Activated CD8-positive, alpha-beta memory T cell treated with anti-CD3 and anti-CD28 coated beads, Interleukin-2, amount 50 U/mL, for 1 hour (primary cell): ENCODE data around the gene PALLD.
"Not testable (repeated sequence)": the region's sequence is repeated elsewhere in the genome, so short reads cannot be mapped to it uniquely, and the experiment has no call there.

Experiments
- DNase-seq: peaks from one replicate; pipeline ENCODE4 v3.0.0-alpha.2; 2020; ENCODE audit errors: extremely low read depth

The PALLD gene

DNA sequence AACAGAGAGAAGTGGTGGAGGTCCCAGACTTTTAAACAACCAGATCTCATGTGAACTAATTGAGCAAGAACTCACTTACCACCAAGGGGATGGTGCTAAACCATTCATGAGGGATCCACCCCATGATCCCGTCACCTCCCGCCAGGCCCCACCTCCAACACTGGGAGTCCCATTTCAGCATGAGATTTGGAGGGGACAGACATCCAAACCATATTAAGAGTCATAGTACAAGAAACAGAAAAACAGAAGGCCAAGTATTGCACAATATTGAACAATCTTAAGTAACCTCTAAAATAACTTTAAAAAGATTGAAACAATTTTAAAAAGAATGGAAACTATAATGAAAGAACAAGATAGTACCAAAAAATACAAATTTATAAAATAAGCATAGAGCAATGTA, 403.2 kb downstream of the PALLD start:
- no peak for DNase-seq

DNA sequence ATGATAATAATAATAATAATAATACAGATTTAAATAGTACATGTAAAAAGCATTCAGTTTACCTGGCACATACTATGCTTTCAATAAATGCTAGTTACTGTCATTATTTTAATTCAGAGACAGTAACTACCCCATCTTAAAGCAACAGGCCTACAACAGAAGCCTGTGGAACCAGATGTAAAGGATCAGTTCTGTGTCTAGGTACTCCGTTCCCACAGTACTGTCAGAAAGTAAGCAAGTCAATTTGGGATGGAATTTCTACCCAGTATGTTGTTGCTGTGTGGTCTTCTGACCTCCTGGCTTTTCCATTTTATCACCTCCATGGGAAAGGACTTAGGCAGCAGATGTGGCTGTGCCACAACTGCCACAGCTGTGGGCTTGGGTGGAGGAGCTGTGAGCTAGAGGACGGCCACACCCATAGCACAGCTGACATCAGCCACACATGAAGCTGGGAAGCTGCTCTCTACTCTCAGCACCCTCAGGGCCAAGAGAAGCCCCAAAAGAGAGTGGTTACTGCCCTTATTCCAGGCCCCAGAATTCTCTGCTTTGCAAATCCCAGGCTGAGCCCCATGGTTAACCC, 410.4 kb downstream of the PALLD start:
- no peak for DNase-seq

DNA sequence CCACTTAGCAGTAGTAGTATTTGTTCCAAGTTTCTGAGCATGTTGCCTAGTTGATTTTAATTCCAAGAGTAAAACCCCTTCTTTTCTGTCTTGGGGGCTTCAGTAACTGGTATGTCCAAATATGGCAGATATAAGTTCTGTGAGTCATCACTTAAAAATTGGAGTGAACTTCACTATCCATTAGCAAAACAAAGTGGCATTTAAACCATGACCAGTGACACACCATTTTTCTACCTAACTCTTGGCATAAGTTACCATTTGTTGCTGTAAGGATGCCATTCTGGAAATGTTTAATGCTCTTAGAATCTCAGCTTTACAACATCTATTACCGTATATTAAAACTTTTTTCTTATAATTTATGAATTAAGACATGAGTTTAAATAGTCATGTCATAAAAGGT, 411.2 kb downstream of the PALLD start:
- DNase-seq = no peak

DNA sequence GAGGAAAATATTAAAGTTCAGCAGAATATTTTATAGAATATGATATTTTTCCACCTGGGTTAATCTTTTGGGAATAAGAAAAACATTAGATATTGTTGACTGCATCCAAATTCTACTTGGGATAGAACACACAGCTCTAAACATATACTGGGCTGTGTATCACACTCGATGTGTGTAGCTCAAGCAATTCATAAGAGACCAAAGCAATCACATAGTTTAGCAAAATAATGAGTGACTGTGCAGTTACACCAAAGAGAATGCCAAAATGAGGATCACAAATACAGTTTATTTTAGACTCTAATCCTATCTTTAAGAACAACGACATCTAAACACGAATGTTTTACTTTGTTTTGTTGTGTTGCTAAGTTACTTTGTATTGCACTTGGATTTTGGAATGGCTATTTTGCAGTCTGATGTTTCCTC, 412.0 kb downstream of the PALLD start:
- no peak for DNase-seq

DNA sequence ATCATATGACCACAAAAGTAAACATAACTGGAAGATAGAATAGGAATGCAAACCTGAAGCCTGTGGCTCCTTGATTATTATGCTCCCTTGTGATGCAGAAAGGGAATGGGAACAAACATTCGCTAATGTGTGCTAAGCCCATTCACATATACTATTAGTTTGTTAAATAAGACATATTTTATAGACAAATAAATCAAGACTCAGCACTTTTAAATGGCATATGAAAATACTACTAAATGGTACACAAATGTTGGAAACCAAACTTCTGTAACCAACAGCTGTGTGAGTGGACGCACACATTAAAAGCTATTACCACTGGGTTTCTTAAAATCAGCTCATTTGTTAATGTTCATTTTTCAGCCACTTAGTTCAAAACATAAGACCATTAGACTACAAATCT, 417.2 kb downstream of the PALLD start:
- DNase-seq = no peak

- no peak for DNase-seq
Measured at GRCh38 chr4:168917138-168917779, 420.4 kb downstream of the PALLD start.

- DNase-seq = no peak
Measured at GRCh38 chr4:168919706-168920324, 423.0 kb downstream of the PALLD start.

DNA sequence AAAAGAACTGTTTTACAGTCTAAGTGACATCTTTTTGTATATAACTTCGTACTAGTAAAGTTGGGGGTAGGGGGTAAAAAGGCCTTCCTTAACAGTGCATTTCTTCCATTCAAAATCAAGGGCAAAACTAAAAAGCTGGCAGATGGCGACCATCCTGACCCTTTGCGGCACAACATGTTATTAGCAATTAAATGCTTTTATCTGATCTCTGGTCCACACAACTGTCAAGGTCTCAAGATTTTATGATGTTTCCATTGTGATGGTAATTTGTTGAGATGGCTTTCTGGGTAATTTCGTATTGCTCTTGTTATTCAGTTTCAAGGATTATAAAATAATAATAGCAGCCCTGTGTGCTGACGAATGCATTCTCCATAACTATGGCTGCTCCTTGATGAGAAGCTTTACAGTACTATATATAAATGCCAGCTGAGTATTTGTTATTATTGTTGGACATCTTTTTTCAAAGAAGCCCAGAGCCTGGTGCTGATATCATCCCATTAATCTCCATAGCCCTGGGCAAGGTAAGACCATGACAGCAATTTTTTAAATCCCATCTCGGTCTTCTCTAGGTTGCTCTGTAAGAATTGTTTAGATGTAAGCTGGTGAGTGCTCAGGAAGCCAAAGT, 423.7 kb downstream of the PALLD start:
- no peak for DNase-seq

- peak; percentile 17 for DNase-seq
Measured at GRCh38 chr4:168923526-168924194, 426.8 kb downstream of the PALLD start.

- no peak for DNase-seq
Measured at GRCh38 chr4:168924667-168925066, 427.8 kb downstream of the PALLD start.

GRCh38 chr4:168925789-168926490, 429.1 kb downstream of the PALLD start:
- no peak for DNase-seq

DNA sequence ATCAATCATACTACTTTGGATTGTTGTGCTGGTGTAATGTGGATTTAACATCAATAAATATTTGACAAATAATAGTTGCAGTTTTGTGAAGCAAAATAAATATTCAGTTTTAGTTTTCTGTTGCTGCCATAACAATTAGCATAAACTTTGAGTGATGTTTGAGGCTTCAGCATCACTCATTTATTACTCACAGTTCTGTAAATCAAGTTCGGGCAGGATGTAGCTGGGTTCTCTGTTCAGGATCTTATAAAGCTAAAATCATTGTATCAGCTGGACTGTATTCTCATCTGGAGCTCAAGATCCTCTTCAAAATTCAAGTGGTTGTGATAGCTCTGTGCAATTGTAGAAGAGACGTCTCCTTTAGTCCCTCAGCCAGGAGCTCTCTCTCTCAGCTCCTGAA, 431.5 kb downstream of the PALLD start:
- no peak for DNase-seq

GRCh38 chr4:168928875-168929274, 432.0 kb downstream of the PALLD start:
- DNase-seq = no peak

- no peak for DNase-seq
Measured at GRCh38 chr4:168930413-168931196, 433.8 kb downstream of the PALLD start.

DNA sequence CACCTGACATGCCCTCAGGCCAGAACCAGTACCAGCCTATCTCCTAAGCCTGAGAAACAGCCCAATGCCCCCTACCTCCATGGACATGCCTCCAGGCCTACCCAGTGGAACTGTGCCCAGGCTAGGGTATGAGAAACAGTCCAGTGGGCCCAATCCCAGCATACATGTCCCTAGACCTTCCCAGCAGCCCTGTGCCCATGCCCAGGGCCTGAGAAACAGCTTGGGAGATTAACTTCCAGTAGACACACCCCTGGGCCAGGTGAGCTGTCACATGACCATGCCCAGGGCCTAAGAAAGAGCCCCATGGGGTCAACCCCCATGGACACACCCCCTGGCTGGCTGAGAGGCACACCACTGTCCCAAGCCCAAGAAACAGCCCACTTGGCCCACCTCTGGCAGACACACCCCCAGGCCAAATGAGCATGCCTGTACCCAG, 434.4 kb downstream of the PALLD start:
- DNase-seq = no peak

- no peak for DNase-seq
Measured at GRCh38 chr4:168932138-168932537, 435.3 kb downstream of the PALLD start.

GRCh38 chr4:168933423-168933822, 436.6 kb downstream of the PALLD start:
- no peak for DNase-seq

DNA sequence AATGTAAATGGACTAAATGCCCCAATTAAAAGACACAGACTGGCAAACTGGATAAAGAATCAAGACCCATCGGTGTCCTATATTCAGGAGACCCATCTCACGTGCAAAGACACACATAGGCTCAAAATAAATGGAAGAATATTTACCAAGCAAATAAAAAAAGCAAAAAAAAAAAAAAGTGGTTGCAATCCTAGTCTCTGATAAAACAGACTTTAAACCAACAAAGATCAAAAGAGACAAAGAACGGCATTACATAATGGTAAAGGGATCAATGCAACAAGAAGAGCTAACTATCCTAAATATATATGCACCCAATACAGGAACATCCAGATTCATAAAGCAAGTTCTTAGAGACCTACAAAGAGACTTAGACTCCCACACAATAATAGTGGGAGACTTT, 440.6 kb downstream of the PALLD start:
- not testable (repeated sequence) for DNase-seq

DNA sequence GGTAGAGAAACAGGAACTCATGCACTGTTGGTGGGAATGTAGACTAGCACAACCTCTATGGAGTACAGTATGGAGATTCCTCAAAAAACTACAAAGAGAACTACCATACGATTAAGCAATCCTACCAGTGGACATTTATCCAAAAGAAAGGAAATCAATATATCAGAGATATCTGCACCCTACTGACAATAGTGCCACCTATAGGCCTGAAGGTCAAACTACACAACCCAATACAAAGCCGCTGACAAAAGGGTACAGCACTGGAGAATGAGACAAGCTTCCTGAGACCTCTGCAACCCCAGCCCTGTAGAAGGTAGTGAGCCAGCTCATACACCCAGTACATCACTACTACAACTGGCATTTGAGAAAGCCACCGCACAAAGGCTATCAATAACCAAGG, 446.1 kb downstream of the PALLD start:
- no peak for DNase-seq

DNA sequence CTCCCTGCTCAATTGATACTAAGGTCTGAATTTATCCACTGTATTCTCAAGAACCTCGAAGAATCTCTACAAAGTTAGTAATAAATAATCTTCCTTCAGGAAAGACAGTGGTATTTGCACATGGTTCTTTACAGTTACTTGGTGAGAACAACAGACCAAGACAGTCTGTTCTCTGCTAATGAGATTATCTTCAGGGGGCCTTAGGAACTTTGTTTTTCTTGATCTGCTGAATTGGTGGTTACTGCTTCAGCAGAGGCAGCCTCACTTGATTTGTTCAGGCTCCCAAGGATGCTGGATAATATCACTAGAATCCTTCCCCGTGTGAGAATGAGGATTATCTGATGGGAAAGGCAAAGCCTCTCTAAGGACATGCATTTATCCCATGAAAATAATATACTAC, 448.4 kb downstream of the PALLD start:
- no peak for DNase-seq

DNA sequence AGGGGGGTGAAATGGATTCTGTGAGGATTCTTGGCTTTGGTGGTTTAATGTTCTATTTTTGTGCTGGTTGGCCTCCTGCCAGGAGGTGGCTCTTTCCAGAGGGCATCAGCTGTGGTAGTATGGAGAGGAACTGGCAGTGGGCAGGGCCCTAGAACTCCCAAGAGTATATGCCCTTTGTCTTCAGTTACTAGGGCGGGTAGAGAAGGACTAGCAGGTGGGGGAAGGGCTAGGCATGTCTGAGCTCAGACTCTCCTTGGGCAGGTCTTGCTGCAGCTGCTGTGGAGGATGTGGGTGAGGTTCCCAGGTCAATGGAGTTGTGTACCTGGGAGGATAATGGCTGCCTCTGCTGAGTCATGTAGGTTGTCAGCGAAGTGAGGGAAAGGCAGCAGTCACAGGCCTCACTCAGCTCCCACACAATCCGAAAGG, 456.0 kb downstream of the PALLD start:
- not testable (repeated sequence) for DNase-seq
